GM12875 (cell line): Measurements from ENCODE around the gene UBE2J2.

ENCODE experiments used
- H3K4me3 ChIP-seq: one replicate; pipeline ENCODE4 v1.5.1; 2011; ENCODE audit warnings: low read depth, low read length, control low read depth
- TF ChIP-seq, protein P1 (sequence below): IDR thresholded peaks from 2 replicates; pipeline ENCODE4 v1.5.1; 2011; ENCODE audit warnings: low read depth, mild to moderate bottlenecking, control low read depth, inconsistent platforms, low read length, moderate library complexity, borderline replicate concordance; ENCODE audit not compliant: insufficient read depth

The UBE2J2 gene

DNA sequence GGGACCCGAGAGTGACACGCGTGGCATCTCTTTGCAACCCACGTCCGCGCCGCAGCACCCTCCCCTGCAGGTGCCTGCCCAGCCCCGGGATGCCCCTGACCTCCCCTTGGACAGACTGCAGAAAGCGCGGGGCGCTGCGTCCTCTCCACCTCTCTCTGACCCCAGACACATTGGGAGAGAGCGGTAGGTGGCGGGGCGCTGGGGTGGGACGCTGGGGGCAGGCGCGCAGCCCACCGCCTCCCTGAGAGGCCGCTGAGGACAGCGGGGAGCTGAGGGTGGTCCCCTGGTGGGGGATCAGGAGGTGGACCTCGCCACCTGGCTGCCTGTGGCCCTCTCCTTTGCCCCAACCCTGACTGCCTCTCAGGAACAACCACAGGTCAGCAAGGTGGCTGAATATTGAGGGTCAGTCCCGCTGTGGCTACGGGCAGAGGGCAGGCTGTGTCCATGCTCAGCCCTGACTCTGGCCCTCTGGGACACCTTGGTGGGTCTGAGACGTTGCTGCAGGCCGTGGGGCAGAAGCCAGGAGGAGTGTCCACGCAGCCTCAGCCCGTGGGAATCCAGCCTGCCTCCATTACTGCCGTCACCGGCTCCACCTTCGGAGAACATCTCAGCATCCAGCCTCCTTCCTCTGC is 761 bp upstream of the UBE2J2 start:
- peak overlapping the region; percentile 77 for H3K4me3 ChIP-seq

DNA sequence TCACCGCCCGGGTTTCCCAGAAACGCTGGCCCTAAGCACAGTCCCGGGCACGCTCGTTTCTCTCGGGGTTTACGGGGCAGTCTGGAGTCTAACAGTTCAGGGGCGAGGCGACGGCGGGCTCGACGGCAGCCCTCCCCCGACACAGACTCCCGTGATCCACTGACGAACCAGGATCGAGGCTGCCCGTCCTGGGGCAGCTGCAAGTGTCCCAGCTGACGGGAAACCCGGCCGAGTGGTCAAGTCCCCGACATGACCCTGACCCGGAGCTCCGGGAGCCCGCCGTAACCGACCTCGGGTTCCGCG is 494 bp downstream of the UBE2J2 start:
- TF ChIP-seq, protein P1, sequence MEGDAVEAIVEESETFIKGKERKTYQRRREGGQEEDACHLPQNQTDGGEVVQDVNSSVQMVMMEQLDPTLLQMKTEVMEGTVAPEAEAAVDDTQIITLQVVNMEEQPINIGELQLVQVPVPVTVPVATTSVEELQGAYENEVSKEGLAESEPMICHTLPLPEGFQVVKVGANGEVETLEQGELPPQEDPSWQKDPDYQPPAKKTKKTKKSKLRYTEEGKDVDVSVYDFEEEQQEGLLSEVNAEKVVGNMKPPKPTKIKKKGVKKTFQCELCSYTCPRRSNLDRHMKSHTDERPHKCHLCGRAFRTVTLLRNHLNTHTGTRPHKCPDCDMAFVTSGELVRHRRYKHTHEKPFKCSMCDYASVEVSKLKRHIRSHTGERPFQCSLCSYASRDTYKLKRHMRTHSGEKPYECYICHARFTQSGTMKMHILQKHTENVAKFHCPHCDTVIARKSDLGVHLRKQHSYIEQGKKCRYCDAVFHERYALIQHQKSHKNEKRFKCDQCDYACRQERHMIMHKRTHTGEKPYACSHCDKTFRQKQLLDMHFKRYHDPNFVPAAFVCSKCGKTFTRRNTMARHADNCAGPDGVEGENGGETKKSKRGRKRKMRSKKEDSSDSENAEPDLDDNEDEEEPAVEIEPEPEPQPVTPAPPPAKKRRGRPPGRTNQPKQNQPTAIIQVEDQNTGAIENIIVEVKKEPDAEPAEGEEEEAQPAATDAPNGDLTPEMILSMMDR, result no peak

More for the DNA sequence above, 761 bp upstream of the UBE2J2 start:
- TF ChIP-seq, protein P1, result no peak

GRCh38 chr1:1272341-1273208 is 1.1 kb downstream of the UBE2J2 start:
- TF ChIP-seq, protein P1, result no peak
- peak overlapping the region; percentile 77 for H3K4me3 ChIP-seq

More for the DNA sequence above, 494 bp downstream of the UBE2J2 start:
- peak overlapping the region; percentile 77 for H3K4me3 ChIP-seq

DNA sequence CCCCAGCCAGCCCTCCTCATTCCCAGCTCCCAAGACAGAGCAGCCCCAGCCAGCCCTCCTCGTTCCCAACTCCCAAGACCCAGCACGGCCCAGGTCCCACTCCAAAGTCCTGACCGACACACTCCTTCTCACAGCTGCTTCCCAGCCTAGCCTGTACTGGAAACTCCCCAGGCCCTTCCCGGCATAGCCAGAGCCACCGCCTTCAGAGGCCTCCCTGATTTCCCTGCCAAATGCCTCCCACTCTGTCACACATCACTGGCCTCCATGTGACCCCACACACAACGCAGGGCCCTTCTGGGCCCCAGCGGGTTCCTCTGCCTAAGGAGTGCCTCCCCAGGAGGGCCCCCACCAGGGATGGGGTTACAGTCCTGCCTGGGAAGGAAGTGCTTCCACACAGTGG is 2.8 kb downstream of the UBE2J2 start:
- H3K4me3 ChIP-seq, result no peak overlapping the region
- TF ChIP-seq, protein P1, result no peak

GRCh38 chr1:1268284-1268682 is 5.4 kb downstream of the UBE2J2 start:
- no peak overlapping the region for H3K4me3 ChIP-seq
- TF ChIP-seq, protein P1, result no peak

DNA sequence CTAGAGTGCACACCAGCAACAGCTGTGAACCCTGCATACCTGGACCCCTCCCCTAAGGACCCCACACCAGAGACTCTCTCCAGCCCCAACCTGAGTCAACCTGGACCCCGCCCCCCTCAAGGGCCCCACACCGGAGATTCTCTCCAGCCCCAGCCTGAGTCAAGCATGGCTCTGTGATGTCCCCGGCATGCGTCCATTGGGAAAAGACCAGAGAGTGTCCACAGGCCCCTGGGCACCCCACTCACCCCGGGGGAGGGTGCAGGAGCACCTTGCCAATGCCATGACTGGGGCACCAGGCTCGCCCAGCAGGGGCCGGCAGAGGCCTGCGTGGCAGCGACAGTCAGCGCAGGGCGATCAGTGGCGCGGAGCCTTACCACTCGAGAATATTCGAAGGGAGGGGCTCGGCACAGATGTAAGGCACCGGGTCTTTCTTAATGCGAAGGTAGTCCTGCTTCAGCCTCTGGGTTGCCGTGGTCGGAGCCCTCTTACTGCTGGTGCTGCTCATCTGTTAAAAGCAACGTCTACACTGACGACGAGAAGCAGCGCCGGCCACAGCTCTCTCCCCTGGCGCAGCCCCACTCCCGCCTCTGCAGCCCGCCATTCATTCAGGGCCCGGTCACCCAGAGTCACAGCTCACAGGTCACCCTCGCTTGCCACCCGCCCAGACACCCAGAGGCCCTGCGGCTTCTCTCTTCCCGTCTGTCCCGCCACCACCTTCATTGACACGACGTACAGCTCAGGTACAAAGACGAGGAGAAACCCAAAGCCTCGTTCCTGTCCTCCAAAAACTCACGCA is 6.0 kb downstream of the UBE2J2 start:
- H3K4me3 ChIP-seq, result no peak overlapping the region
- TF ChIP-seq, protein P1, result no peak
